GM18861 (cell line): Measurements from ENCODE around the gene FAM181A.

Experiments
- ATAC-seq: cut with Tn5 transposase; IDR thresholded peaks from one replicate; pipeline ENCODE4 v1.9.1; 2021; ENCODE audit not compliant: unreplicated experiment

Gene FAM181A

GRCh38 chr14:93947282-93947681 is 20.1 kb downstream of the FAM181A start:
- no peak for ATAC-seq

GRCh38 chr14:93949511-93950075 is 22.4 kb downstream of the FAM181A start:
- ATAC-seq, result no peak

- ATAC-seq, result no peak
Measured at GRCh38 chr14:93950948-93951634, 23.9 kb downstream of the FAM181A start.

GRCh38 chr14:93951635-93952540 is 24.7 kb downstream of the FAM181A start:
- ATAC-seq, result no peak

- no peak for ATAC-seq
Measured at GRCh38 chr14:93952829-93953228, 25.7 kb downstream of the FAM181A start.

- no peak for ATAC-seq
Measured at GRCh38 chr14:93953263-93953662, 26.1 kb downstream of the FAM181A start.

- no peak for ATAC-seq
Measured at GRCh38 chr14:93953739-93954515, 26.8 kb downstream of the FAM181A start.

GRCh38 chr14:93954516-93954830 is 27.3 kb downstream of the FAM181A start:
- no peak for ATAC-seq

- no peak for ATAC-seq
Measured at GRCh38 chr14:93954900-93955849, 28.0 kb downstream of the FAM181A start.

GRCh38 chr14:93955850-93956481 is 28.8 kb downstream of the FAM181A start:
- no peak for ATAC-seq

- no peak for ATAC-seq
Measured at GRCh38 chr14:93956514-93957332, 29.6 kb downstream of the FAM181A start.

- no peak for ATAC-seq
Measured at GRCh38 chr14:93957333-93957710, 30.2 kb downstream of the FAM181A start.

- no peak for ATAC-seq
Measured at GRCh38 chr14:93957751-93958566, 30.8 kb downstream of the FAM181A start.

- ATAC-seq, result no peak
Measured at GRCh38 chr14:93958567-93959238, 31.6 kb downstream of the FAM181A start.

GRCh38 chr14:93959239-93960107 is 32.3 kb downstream of the FAM181A start:
- peak; percentile 71 for ATAC-seq

- ATAC-seq, result no peak
Measured at GRCh38 chr14:93960108-93960475, 32.9 kb downstream of the FAM181A start.
